ENCODE measurements around the gene CMTM4.

CMTM4 gene

GRCh38 chr16:66713076-66713475 is 16.5 kb upstream of the CMTM4 start:
- Histone ChIP-seq H3K27me3 (ENCODE audit: insufficient read depth, low read depth, severe bottlenecking) (no peaks in the 10 kb centered on the region), H3K27ac (no peak overlapping the region), H3K4me3 (ENCODE audit: low read depth, low read length) (no peak overlapping the region), H3K36me3 (no peaks in the 10 kb centered on the region), H3K9me3 (ENCODE audit: severe bottlenecking) (peaks cover 10% of the 10 kb centered on the region)
- no peak for DNase-seq
- TF ChIP-seq CTCF (IDR thresholded peaks at IDR 0.05; ENCODE audit: low read depth, low read length): no peak

- DNase-seq: no peak
- Histone ChIP-seq H3K27me3 (ENCODE audit: insufficient read depth, low read depth, severe bottlenecking) (no peaks in the 10 kb centered on the region), H3K36me3 (no peaks in the 10 kb centered on the region), H3K4me3 (ENCODE audit: low read depth, low read length) (no peak overlapping the region), H3K27ac (no peak overlapping the region), H3K9me3 (ENCODE audit: severe bottlenecking) (peaks cover 10% of the 10 kb centered on the region)
- TF ChIP-seq CTCF (IDR thresholded peaks at IDR 0.05; ENCODE audit: low read depth, low read length): no peak
Observed at GRCh38 chr16:66712512-66712911, 16.0 kb upstream of the CMTM4 start.

GRCh38 chr16:66711581-66711980 is 15.0 kb upstream of the CMTM4 start:
- no peak for DNase-seq
- Histone ChIP-seq H3K36me3 (no peaks in the 10 kb centered on the region), H3K27ac (no peak overlapping the region), H3K27me3 (ENCODE audit: insufficient read depth, low read depth, severe bottlenecking) (no peaks in the 10 kb centered on the region), H3K4me3 (ENCODE audit: low read depth, low read length) (no peak overlapping the region), H3K9me3 (ENCODE audit: severe bottlenecking) (peaks cover 10% of the 10 kb centered on the region)
- no peak for TF ChIP-seq CTCF (IDR thresholded peaks at IDR 0.05; ENCODE audit: low read depth, low read length)

- DNase-seq: no peak
- no peak for TF ChIP-seq CTCF (IDR thresholded peaks at IDR 0.05; ENCODE audit: low read depth, low read length)
- Histone ChIP-seq H3K9me3 (ENCODE audit: severe bottlenecking) (peaks cover 4% of the 10 kb centered on the region), H3K4me3 (ENCODE audit: low read depth, low read length) (no peak overlapping the region), H3K27ac (no peak overlapping the region), H3K36me3 (no peaks in the 10 kb centered on the region), H3K27me3 (ENCODE audit: insufficient read depth, low read depth, severe bottlenecking) (no peaks in the 10 kb centered on the region)
Observed at GRCh38 chr16:66706506-66706880, 9.9 kb upstream of the CMTM4 start.

- H3K36me3 ChIP-seq: no peaks in the 10 kb centered on the region
- no peak for TF ChIP-seq CTCF (IDR thresholded peaks at IDR 0.05; ENCODE audit: low read depth, low read length)
- H3K27me3 ChIP-seq (ENCODE audit: insufficient read depth, low read depth, severe bottlenecking): no peaks in the 10 kb centered on the region
- H3K4me3 ChIP-seq (ENCODE audit: low read depth, low read length): no peak overlapping the region
- DNase-seq: no peak
- no peaks in the 10 kb centered on the region for H3K9me3 ChIP-seq (ENCODE audit: severe bottlenecking)
- no peak overlapping the region for H3K27ac ChIP-seq
Observed at GRCh38 chr16:66705790-66706505, 9.4 kb upstream of the CMTM4 start.
